ENCODE data around the gene MTFR1L. TPM values are rescaled to one million over a fixed set of nuclear protein-coding genes. Genes with fewer than 3 reads are reported as not detected.

Gene MTFR1L
- total RNA-seq, 2 donors from 2014 or later = 42.6 to 43.9 TPM

- H3K27ac Mint-ChIP-seq = peak overlapping the region; percentile 64 to 84
- no peak for ATAC-seq
- no peaks in the 10 kb centered on the region for H3K9me3 Mint-ChIP-seq
- no peak for DNase-seq (ENCODE audit: low spot score in 2 of 2)
- H3K36me3 Mint-ChIP-seq = peaks cover 0 to 16% of the 10 kb centered on the region in 2 donors
Observed at GRCh38 chr1:25800703-25801377, 18.9 kb upstream of the MTFR1L start.

- Mint-ChIP-seq H3K36me3 (peaks cover 0 to 16% of the 10 kb centered on the region in 2 donors), H3K9me3 (no peaks in the 10 kb centered on the region), H3K27ac (no peak overlapping the region)
- no peak for DNase-seq (ENCODE audit: low spot score in 2 of 2)
- peak; percentile 47 to 51 for ATAC-seq
Observed at GRCh38 chr1:25802915-25803314, 16.8 kb upstream of the MTFR1L start.

GRCh38 chr1:25803368-25803767 lies 16.4 kb upstream of the MTFR1L start:
- Mint-ChIP-seq H3K36me3 (peaks cover 0 to 16% of the 10 kb centered on the region in 2 donors), H3K9me3 (no peaks in the 10 kb centered on the region), H3K27ac (no peak overlapping the region)
- DNase-seq (ENCODE audit: low spot score in 2 of 2) (no peak), ATAC-seq (no peak)

- DNase-seq (ENCODE audit: low spot score in 2 of 2) (no peak), ATAC-seq (peak; percentile 61 to 63)
- peak overlapping the region; percentile 22 to 55 for H3K27ac Mint-ChIP-seq
- peaks cover 0 to 16% of the 10 kb centered on the region in 2 donors for H3K36me3 Mint-ChIP-seq
- H3K9me3 Mint-ChIP-seq = no peaks in the 10 kb centered on the region
Observed at GRCh38 chr1:25804244-25804963, 15.3 kb upstream of the MTFR1L start.

- DNase-seq (ENCODE audit: low spot score in 2 of 2) (no peak), ATAC-seq (peak in 1 of 2 donors; percentile 16)
- H3K27ac Mint-ChIP-seq = peak overlapping the region; percentile 22 to 55
- peaks cover 0 to 16% of the 10 kb centered on the region in 2 donors for H3K36me3 Mint-ChIP-seq
- H3K9me3 Mint-ChIP-seq = no peaks in the 10 kb centered on the region
Observed at GRCh38 chr1:25804964-25805862, 14.5 kb upstream of the MTFR1L start.

- H3K36me3 Mint-ChIP-seq = peaks cover 0 to 12% of the 10 kb centered on the region in 2 donors
- no peaks in the 10 kb centered on the region for H3K9me3 Mint-ChIP-seq
- H3K27ac Mint-ChIP-seq = peak overlapping the region in 1 of 2 donors; percentile 26
- ATAC-seq (no peak), DNase-seq (ENCODE audit: low spot score in 2 of 2) (no peak)
Observed at GRCh38 chr1:25805863-25806225, 13.9 kb upstream of the MTFR1L start.

- Mint-ChIP-seq H3K27ac (peak overlapping the region; percentile 26 to 50), H3K36me3 (peaks cover 0 to 6% of the 10 kb centered on the region in 2 donors), H3K9me3 (no peaks in the 10 kb centered on the region)
- ATAC-seq (no peak), DNase-seq (ENCODE audit: low spot score in 2 of 2) (no peak)
Observed at GRCh38 chr1:25806418-25806817, 13.3 kb upstream of the MTFR1L start.

- ATAC-seq (no peak), DNase-seq (ENCODE audit: low spot score in 2 of 2) (no peak)
- H3K9me3 Mint-ChIP-seq = no peaks in the 10 kb centered on the region
- H3K27ac Mint-ChIP-seq = no peak overlapping the region
- no peaks in the 10 kb centered on the region for H3K36me3 Mint-ChIP-seq
Observed at GRCh38 chr1:25807480-25808390, 12.0 kb upstream of the MTFR1L start.

- ATAC-seq (no peak), DNase-seq (ENCODE audit: low spot score in 2 of 2) (no peak)
- no peaks in the 10 kb centered on the region for H3K9me3 Mint-ChIP-seq
- H3K36me3 Mint-ChIP-seq = no peaks in the 10 kb centered on the region
- no peak overlapping the region for H3K27ac Mint-ChIP-seq
Observed at GRCh38 chr1:25808481-25809244, 11.1 kb upstream of the MTFR1L start.

GRCh38 chr1:25809283-25809926 lies 10.3 kb upstream of the MTFR1L start:
- peak overlapping the region in 1 of 2 donors; percentile 74 for H3K27ac Mint-ChIP-seq
- no peak for DNase-seq (ENCODE audit: low spot score in 2 of 2)
- no peaks in the 10 kb centered on the region for H3K9me3 Mint-ChIP-seq
- H3K36me3 Mint-ChIP-seq = no peaks in the 10 kb centered on the region
- no peak for ATAC-seq

GRCh38 chr1:25809929-25810328 lies 9.8 kb upstream of the MTFR1L start:
- Mint-ChIP-seq H3K27ac (peak overlapping the region; percentile 72 to 74), H3K9me3 (no peaks in the 10 kb centered on the region), H3K36me3 (no peaks in the 10 kb centered on the region)
- ATAC-seq (peak in 1 of 2 donors; percentile 3), DNase-seq (ENCODE audit: low spot score in 2 of 2) (no peak)

- no peaks in the 10 kb centered on the region for H3K9me3 Mint-ChIP-seq
- H3K36me3 Mint-ChIP-seq = no peaks in the 10 kb centered on the region
- H3K27ac Mint-ChIP-seq = peak overlapping the region; percentile 72 to 74
- DNase-seq (ENCODE audit: low spot score in 2 of 2) (peak; percentile 77 to 91), ATAC-seq (peak; percentile 82 to 83)
Observed at GRCh38 chr1:25810341-25811299, 9.1 kb upstream of the MTFR1L start.

- Mint-ChIP-seq H3K9me3 (no peaks in the 10 kb centered on the region), H3K36me3 (no peaks in the 10 kb centered on the region), H3K27ac (peak overlapping the region in 1 of 2 donors; percentile 74)
- ATAC-seq (no peak), DNase-seq (ENCODE audit: low spot score in 2 of 2) (no peak)
Observed at GRCh38 chr1:25811384-25812082, 8.2 kb upstream of the MTFR1L start.

All from activated naive CD4-positive, alpha-beta T cell treated with anti-CD3 and anti-CD28 coated beads, Interleukin-2, amount 50 U/mL, for 72 hours (primary cell).